Dendritic cell treated with granulocyte-macrophage colony-stimulating factor and Interleukin-4, amounts not matched to agents 40 ng/mL and 50 ng/mL, for 4 days (primary cell): ENCODE data around the gene ZNF200.

Experiments used
- H3K27ac Mint-ChIP-seq: one replicate; pipeline ENCODE4 v1.8.0; 2022; ENCODE audit warnings: mild to moderate bottlenecking, mixed read lengths
- H3K27me3 Mint-ChIP-seq: one replicate; pipeline ENCODE4 v1.8.0; 2022; ENCODE audit warnings: mild to moderate bottlenecking, mixed read lengths
- H3K36me3 Mint-ChIP-seq: one replicate; pipeline ENCODE4 v1.8.0; 2022; ENCODE audit warnings: low read depth, mixed read lengths
- H3K4me1 Mint-ChIP-seq: one replicate; pipeline ENCODE4 v1.8.0; 2022; ENCODE audit warnings: low read depth, mixed read lengths
- H3K4me3 Mint-ChIP-seq: one replicate; pipeline ENCODE4 v1.8.0; 2022; ENCODE audit warnings: mild to moderate bottlenecking, moderate library complexity, mixed read lengths
- H3K9me3 Mint-ChIP-seq: one replicate; pipeline ENCODE4 v1.8.0; 2022; ENCODE audit warnings: mixed read lengths
- intact Hi-C: fragments of 100-400 bp; cut with micrococcal nuclease; formaldehyde crosslinking; loops from one replicate; pipeline ENCODE4 v1.15.0; 2022

The ZNF200 gene

DNA sequence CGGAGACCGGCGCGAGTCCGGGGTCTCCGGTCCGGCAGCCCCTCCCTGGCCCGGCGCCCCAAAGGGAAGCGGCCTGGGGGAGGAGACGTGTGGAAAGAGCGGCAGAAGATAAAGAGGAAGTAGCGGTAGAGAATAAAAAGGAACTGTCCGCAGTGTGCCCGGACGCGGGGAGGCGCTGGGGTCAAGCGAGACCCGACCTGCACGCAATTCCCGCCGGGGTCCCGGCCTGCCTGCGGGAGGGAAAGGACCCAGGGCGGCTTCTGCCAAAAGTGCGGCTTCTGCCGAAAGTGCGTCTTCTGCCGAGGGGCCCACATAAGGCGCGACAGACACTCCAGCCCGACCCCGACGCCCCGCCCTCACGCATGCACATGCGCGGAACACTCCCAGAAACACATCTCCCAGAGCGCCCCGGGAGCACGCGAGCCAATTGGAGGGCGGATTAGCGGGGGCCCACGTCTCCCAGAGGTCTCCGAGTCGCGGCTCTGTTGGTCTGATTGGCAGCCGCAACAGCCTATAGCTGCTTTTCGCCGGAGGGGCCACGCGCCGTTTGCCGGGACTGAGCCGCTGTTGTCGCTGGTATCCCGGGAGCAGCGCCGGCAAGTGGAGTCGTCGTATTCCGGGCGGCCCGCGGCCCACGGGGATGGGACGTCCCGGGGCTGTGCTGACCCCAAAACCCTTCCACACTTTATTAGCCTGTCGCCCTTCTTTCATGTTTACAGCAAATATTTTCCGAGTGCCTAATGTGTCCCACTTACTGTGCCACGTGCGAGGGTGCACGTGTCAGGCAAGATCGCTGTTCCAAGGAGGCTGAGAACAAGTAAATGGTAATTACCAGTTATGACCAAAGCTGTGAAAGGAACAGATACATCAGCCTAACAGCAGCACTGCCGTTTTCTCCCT, 29.4 kb upstream of the ZNF200 start:
- H3K27ac Mint-ChIP-seq, result peak overlapping the region; percentile 96
- H3K9me3 Mint-ChIP-seq, result peaks cover 6% of the 10 kb centered on the region
- H3K4me1 Mint-ChIP-seq, result peaks cover 24% of the 10 kb centered on the region
- no peaks in the 10 kb centered on the region for H3K27me3 Mint-ChIP-seq
- intact Hi-C loops, result loop anchor here (1.0 to 2.0 kb wide), 2 partner anchors 19 to 192 kb away; partner anchors contain the start of gene ZNF263
- H3K4me3 Mint-ChIP-seq, result peak overlapping the region; percentile 82
- H3K36me3 Mint-ChIP-seq, result peaks cover 46% of the 10 kb centered on the region

GRCh38 chr16:3262517-3262916, 27.6 kb upstream of the ZNF200 start:
- Mint-ChIP-seq H3K36me3 (peaks cover 27% of the 10 kb centered on the region), H3K27me3 (no peaks in the 10 kb centered on the region), H3K4me3 (peak overlapping the region; percentile 10), H3K27ac (peak overlapping the region; percentile 96), H3K4me1 (peaks cover 42% of the 10 kb centered on the region), H3K9me3 (no peaks in the 10 kb centered on the region)
- intact Hi-C loops, result no loop called here

- Mint-ChIP-seq H3K36me3 (peaks cover 2% of the 10 kb centered on the region), H3K9me3 (no peaks in the 10 kb centered on the region), H3K27ac (peak overlapping the region; percentile 79), H3K4me1 (peaks cover 69% of the 10 kb centered on the region), H3K27me3 (no peaks in the 10 kb centered on the region), H3K4me3 (no peak overlapping the region)
- intact Hi-C loops, result no loop called here
Measured at GRCh38 chr16:3259836-3260235, 24.9 kb upstream of the ZNF200 start.

- intact Hi-C loops, result no loop called here
- Mint-ChIP-seq H3K36me3 (no peaks in the 10 kb centered on the region), H3K9me3 (no peaks in the 10 kb centered on the region), H3K4me3 (peak overlapping the region; percentile 67), H3K27me3 (no peaks in the 10 kb centered on the region), H3K27ac (peak overlapping the region; percentile 76), H3K4me1 (peaks cover 67% of the 10 kb centered on the region)
Measured at GRCh38 chr16:3256866-3257465, 22.0 kb upstream of the ZNF200 start.

DNA sequence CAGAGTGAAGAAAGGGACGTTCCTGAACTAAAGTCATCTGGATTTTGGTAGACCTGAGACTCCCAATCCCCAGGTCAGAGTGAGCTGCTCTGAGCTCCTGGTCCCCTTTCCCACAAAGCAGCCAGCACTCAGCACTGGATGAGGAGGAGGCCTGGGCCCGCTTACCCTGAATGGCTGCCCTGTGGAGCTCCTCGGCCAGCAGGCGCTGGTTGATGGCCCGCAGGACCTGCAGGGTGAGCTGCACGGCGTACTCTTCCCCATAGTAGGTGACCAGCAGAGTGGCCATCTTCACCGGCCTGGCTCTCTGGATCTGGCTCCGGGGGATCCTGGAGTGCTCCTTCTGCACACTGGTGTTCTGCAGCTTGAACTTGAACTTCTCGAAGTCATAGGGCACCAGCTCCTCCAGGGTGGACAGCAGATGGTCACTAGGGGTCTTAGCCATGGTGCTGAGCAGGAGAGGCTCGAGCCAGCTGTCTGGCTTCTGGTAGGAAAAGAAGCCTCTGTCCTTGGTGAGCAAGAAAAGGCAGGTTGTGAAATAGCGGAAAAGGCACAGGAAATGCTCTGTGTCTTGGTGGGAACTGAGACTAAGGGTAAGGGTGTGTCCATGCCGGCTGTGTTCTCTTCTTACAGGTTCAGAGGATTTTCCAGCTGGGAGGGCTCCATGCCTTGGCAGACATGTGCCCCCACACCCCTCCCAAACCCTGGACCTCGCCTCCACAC, 21.3 kb upstream of the ZNF200 start, which contains the start of gene MEFV:
MEFV (minus strand) TSS at position 488 of the 720 bp plus-strand sequence; CDS start at position 442, 46 bp downstream.
- peak within 1 kb of the TSS; percentile 67 for H3K4me3 Mint-ChIP-seq

GRCh38 chr16:3254309-3254708, 19.4 kb upstream of the ZNF200 start:
- Mint-ChIP-seq H3K27me3 (no peaks in the 10 kb centered on the region), H3K9me3 (no peaks in the 10 kb centered on the region), H3K27ac (peak overlapping the region; percentile 50), H3K36me3 (peaks cover 3% of the 10 kb centered on the region), H3K4me3 (no peak overlapping the region), H3K4me1 (peaks cover 69% of the 10 kb centered on the region)
- intact Hi-C loops, result no loop called here

More for the DNA sequence above, 21.3 kb upstream of the ZNF200 start, which contains the start of gene MEFV:
- Mint-ChIP-seq H3K36me3 (no peaks in the 10 kb centered on the region), H3K4me1 (peaks cover 68% of the 10 kb centered on the region), H3K27me3 (no peaks in the 10 kb centered on the region), H3K27ac (peak within 1 kb of the TSS; percentile 76), H3K9me3 (no peaks in the 10 kb centered on the region)
- intact Hi-C loops, result no loop called here

DNA sequence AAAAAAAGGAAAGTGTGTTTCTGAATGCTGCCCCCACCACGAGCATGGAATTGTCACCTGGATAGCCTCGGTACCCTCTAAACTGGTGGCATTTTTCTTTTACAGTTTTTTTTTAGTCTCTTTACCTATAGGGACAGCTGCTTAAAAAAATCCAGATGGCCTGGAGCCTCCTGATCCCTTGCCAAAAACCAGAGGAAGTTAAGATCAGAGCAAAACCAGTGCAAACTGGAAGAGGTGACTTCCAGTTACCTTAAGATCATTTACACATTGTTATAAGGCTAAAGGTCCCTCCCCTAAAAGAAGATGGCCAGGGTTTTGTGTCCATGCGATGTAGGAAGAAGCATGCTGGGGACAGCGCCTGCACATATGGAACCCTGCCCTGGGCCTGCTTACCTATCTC, 18.0 kb upstream of the ZNF200 start:
- H3K27ac Mint-ChIP-seq, result peak overlapping the region; percentile 37
- no peak overlapping the region for H3K4me3 Mint-ChIP-seq
- peaks cover 16% of the 10 kb centered on the region for H3K36me3 Mint-ChIP-seq
- H3K9me3 Mint-ChIP-seq, result no peaks in the 10 kb centered on the region
- peaks cover 61% of the 10 kb centered on the region for H3K4me1 Mint-ChIP-seq
- intact Hi-C loops, result no loop called here
- H3K27me3 Mint-ChIP-seq, result no peaks in the 10 kb centered on the region

DNA sequence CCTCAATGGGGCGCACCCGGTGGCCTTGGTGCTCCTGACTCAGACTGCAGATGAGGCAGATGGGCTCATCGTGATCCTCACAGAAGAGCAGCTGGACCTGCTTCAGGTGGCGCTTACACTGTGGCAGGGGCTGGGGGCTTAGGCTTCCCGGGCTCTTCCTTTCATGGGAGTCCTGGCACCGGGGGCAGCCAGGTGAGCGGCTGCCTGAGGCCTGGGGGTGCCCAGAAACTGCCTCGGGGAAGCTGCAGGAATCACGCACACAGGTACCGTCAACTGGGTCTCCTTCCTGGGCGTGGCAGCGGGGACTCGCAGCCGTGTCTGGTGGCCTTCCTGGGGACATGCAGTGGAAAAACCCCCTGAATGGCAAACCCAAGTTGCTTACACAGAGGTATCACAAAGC, 14.5 kb upstream of the ZNF200 start:
- Mint-ChIP-seq H3K27ac (no peak overlapping the region), H3K27me3 (no peaks in the 10 kb centered on the region), H3K4me1 (peaks cover 32% of the 10 kb centered on the region), H3K4me3 (no peak overlapping the region), H3K9me3 (no peaks in the 10 kb centered on the region), H3K36me3 (peaks cover 37% of the 10 kb centered on the region)
- intact Hi-C loops, result no loop called here

GRCh38 chr16:3249020-3249419, 14.1 kb upstream of the ZNF200 start:
- H3K27ac Mint-ChIP-seq, result no peak overlapping the region
- peaks cover 35% of the 10 kb centered on the region for H3K4me1 Mint-ChIP-seq
- peaks cover 40% of the 10 kb centered on the region for H3K36me3 Mint-ChIP-seq
- H3K27me3 Mint-ChIP-seq, result no peaks in the 10 kb centered on the region
- H3K4me3 Mint-ChIP-seq, result no peak overlapping the region
- no peaks in the 10 kb centered on the region for H3K9me3 Mint-ChIP-seq
- intact Hi-C loops, result no loop called here

GRCh38 chr16:3248596-3248995, 13.6 kb upstream of the ZNF200 start:
- H3K4me1 Mint-ChIP-seq, result peaks cover 37% of the 10 kb centered on the region
- H3K27ac Mint-ChIP-seq, result no peak overlapping the region
- no peaks in the 10 kb centered on the region for H3K27me3 Mint-ChIP-seq
- intact Hi-C loops, result no loop called here
- no peak overlapping the region for H3K4me3 Mint-ChIP-seq
- H3K9me3 Mint-ChIP-seq, result no peaks in the 10 kb centered on the region
- H3K36me3 Mint-ChIP-seq, result peaks cover 45% of the 10 kb centered on the region

DNA sequence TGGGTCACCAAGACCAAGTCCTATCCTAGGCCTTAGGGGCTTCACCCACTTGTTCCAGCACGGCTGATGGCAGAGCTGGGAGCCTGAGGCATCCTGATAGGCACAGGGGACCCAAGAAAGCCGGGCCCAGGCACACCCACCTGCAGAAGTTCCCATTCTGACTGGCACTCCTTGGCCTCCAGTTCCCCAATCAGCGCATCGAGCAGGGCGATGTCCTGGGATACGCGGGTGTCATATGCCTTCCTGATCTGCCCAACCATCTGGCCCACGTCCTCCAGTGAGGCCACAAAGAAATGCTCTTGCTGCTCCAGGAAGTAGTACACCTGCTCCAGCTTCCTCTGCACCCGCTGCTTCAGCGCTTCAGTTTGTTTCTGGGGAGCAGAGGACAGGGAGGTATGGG, 11.9 kb upstream of the ZNF200 start:
- H3K9me3 Mint-ChIP-seq, result no peaks in the 10 kb centered on the region
- peaks cover 51% of the 10 kb centered on the region for H3K36me3 Mint-ChIP-seq
- intact Hi-C loops, result no loop called here
- H3K4me3 Mint-ChIP-seq, result no peak overlapping the region
- H3K27ac Mint-ChIP-seq, result no peak overlapping the region
- no peaks in the 10 kb centered on the region for H3K27me3 Mint-ChIP-seq
- peaks cover 41% of the 10 kb centered on the region for H3K4me1 Mint-ChIP-seq

GRCh38 chr16:3246002-3246401, 11.0 kb upstream of the ZNF200 start:
- intact Hi-C loops, result no loop called here
- Mint-ChIP-seq H3K27me3 (no peaks in the 10 kb centered on the region), H3K4me3 (no peak overlapping the region), H3K4me1 (peaks cover 32% of the 10 kb centered on the region), H3K27ac (no peak overlapping the region), H3K9me3 (no peaks in the 10 kb centered on the region), H3K36me3 (peaks cover 51% of the 10 kb centered on the region)

DNA sequence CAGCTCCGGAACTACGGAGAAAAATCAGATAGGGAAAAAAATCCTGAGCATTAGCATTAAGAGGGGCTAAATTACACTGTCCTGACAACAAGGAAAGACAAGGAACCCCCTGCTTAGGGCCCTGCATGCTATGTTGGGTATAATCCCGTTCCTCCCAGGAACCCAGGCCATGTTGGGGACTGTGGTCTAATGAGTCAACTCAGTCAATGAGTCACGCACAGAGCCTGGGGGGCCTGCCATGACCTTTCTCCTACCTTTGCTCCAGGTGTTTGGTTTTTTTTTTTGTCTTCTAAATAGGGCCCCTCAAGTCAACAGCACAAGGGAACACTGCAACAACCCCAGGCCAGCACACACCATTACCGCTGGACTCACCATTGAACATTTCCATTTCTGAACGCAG, 8.9 kb upstream of the ZNF200 start:
- H3K4me3 Mint-ChIP-seq, result no peak overlapping the region
- peak overlapping the region; percentile 1 for H3K27ac Mint-ChIP-seq
- intact Hi-C loops, result no loop called here
- H3K27me3 Mint-ChIP-seq, result no peaks in the 10 kb centered on the region
- H3K36me3 Mint-ChIP-seq, result peaks cover 44% of the 10 kb centered on the region
- H3K4me1 Mint-ChIP-seq, result peaks cover 29% of the 10 kb centered on the region
- no peaks in the 10 kb centered on the region for H3K9me3 Mint-ChIP-seq

DNA sequence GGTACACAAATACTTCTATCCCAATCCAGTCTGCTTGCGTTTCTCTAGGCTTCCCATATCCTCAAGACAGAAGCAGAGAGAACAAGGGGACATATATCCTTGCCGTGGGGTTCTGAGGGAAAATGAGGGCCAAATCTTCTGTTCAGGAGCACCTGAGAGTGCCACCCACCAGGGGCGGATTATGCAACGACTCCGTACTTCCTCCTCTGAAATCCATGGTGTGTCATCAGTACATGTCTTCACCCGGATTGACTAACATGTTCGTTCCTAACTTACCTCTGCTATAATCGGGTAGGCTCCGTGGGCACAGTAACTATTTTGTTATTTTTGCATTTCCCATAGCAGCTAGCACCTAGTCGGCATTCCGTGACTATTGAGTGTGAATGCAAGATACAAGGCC, 7.8 kb upstream of the ZNF200 start:
- no peaks in the 10 kb centered on the region for H3K27me3 Mint-ChIP-seq
- intact Hi-C loops, result no loop called here
- peaks cover 32% of the 10 kb centered on the region for H3K36me3 Mint-ChIP-seq
- no peak overlapping the region for H3K27ac Mint-ChIP-seq
- no peaks in the 10 kb centered on the region for H3K9me3 Mint-ChIP-seq
- H3K4me1 Mint-ChIP-seq, result peaks cover 25% of the 10 kb centered on the region
- H3K4me3 Mint-ChIP-seq, result no peak overlapping the region
